HG02759 (cell line): ENCODE results near the gene NPS.

ENCODE experiments used
- ATAC-seq: cut with Tn5 transposase; IDR thresholded peaks from one replicate; pipeline ENCODE4 v1.9.1; 2021; ENCODE audit warnings: mild to moderate bottlenecking, moderate library complexity; ENCODE audit not compliant: unreplicated experiment

The NPS gene, protein sequence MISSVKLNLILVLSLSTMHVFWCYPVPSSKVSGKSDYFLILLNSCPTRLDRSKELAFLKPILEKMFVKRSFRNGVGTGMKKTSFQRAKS

DNA sequence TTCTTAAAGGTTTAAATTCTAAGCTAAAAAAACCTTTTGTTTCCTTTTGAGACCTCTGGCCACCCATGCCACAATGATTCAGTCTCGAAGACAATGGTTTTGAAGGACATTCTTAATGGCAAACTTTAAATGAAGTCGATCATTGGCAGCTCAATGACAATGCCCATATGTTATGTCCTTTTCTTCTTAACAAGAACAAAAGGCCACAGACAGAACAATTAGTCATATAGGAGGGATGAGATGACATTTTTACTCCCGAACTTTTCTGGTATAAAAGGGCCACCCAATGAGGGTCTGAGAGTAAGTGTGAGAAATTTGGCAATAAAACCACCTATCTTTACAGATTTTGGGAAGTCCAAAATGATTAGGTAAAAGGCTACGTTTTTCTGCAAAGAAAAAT, at the start of gene NPS:
Gene NPS (plus strand): TSS at position 301 of the 400 bp plus-strand sequence. CDS start 60 bp downstream, at position 361.
- no peak for ATAC-seq

- ATAC-seq: no peak
Observed at GRCh38 chr10:127500127-127500526, 49.0 kb upstream of the NPS start.

DNA sequence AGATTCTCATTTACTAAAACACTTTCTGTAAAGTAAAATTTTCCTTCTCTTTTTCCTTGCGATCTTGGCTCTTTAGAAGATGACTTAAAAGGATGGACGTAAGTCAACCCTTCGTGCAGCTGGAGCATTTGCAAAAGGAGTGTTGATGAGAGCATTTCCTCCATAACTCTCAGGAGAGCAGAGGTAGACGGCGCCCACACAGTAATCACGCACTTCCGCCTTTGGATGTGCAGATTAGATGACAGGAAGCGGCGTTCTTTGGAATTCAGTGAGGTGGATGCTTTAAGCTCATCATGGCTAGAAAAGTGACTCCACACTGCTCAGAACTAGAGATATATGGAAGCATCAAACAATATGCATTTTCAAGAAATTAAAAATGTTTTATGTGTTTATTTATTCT, 43.0 kb upstream of the NPS start:
- ATAC-seq: no peak

GRCh38 chr10:127522298-127522697, 26.8 kb upstream of the NPS start:
- ATAC-seq: no peak

DNA sequence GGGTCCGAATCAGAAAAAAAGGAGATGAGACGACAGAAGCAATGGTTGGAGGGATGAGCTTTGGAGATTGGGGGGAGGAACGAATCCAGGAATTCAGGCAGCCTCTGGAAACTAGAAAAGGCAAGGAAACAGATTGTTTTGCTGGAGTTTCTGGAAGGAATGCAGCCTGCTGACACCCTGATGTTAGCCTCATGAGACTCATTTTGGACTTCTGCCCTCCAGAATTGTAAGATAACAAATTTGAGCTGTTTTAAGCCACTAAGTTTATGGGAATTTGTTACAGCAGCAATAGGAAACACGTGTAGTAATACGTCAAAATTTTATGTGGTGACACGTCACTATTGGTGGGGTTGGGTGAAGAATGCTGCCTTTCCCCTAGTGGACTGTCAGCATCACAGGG, 25.6 kb upstream of the NPS start:
- no peak for ATAC-seq

DNA sequence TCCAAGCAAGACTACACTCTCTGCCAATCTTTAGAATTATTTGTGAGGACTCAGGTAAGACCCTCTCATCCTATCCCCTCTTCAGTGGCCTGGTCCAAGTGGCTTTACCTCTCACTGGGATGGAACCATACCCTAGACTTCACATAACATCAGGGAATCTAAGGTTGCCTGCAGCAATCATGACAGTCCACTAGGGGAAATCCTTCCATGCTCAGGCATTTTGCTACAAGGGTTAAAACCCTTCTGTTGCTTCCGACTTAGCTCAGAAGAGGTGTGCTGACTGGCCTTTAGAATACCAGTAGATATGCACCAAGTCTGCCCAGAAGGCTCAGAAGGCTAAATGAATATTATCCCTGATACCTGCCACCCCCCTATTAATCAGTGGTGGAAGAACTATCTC, 24.9 kb upstream of the NPS start:
- ATAC-seq: no peak

DNA sequence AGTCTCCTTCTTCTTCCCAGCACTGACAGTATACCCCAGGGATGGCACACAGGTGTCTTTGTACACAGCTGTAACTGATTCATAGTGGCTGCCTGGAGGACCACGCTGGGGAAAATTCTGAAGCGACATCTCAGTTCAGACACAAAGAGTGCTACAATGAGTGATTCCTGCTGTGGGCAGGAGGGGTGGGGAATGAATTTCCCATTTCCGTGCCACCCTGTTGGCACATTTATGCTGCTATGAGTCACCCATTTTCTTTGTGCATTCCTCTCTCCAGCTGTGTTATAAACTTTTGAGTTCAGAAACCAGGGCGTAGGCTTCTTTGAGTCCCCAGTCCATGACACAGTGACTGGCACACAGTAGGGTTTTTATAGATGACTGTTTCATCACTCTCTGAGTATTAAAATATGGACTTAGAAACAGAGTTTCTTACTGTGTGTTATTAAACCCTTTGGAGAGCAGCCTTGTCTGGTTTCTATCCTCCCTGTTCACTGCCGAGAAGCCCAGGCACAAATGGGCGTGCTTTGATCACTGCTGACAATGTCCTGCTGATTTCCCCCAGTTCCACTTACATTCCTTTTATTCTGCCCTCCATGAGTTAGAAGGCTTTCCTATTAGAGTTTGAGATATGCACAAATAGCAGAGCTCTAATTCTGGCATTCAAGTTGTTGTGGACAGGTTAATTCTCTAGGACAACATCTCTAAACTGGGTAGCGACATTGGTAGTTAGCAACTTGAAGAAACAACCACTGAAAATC, 24.0 kb upstream of the NPS start:
- ATAC-seq: no peak

DNA sequence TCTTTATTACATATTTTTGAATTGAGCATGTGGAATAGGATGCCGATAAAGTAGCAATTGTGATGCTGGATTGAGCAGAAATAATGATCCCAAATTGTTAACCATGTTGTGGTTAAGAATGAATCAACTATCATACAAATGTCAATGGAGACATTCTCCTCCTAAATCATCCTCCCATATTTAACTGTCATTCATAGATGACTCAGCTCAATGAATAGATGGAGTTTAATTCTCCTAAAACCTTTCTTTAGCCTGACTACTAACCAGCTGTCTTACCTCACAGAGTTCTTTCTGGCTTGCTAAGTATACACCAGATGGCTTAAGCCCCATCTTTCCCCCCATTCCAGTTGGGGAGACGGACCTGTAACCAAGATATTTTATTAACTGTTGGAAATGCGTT, 23.4 kb upstream of the NPS start:
- no peak for ATAC-seq

- ATAC-seq: no peak
Observed at GRCh38 chr10:127526161-127526560, 22.9 kb upstream of the NPS start.

GRCh38 chr10:127527320-127527719, 21.8 kb upstream of the NPS start:
- ATAC-seq: no peak

DNA sequence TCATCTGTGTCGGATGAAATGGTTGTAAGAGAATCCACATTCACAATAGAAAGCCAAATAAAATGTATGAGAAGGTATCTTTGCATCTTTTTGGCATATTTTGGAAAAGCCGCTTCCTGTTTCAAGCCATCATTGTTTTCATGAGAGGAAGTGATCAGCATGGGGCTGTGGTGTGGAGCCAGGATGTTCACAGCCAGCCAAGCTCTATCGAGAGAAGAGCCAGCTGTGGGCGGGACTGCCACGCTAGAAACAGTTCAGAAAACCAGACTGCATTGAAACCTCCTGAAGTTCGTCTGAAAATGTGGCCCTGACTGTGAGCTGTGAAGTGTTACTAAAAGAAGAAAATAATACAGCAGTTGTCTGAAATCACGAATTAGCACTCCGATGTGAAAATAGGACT, 21.2 kb upstream of the NPS start:
- ATAC-seq: no peak

GRCh38 chr10:127532193-127532592, 16.9 kb upstream of the NPS start:
- ATAC-seq: no peak

DNA sequence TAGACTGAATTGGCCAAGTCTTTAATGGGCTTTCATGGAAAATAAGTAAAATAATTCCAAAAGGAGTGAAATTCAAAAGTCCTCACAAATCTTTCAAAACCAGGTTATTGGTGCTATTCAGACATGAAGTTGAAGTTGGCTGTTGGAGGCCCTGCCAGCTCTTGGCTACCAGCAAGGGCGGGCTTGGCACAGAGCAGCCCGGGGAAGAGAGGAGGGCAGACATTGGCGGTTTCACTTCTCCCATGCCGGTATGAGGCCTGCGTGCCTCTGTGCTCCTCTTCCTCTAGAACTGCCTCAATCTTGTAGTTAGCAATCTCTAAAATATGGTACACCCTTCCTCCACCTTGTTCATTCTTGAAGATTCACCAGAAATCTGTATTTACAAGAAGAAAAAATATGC, 16.4 kb upstream of the NPS start:
- ATAC-seq: no peak

DNA sequence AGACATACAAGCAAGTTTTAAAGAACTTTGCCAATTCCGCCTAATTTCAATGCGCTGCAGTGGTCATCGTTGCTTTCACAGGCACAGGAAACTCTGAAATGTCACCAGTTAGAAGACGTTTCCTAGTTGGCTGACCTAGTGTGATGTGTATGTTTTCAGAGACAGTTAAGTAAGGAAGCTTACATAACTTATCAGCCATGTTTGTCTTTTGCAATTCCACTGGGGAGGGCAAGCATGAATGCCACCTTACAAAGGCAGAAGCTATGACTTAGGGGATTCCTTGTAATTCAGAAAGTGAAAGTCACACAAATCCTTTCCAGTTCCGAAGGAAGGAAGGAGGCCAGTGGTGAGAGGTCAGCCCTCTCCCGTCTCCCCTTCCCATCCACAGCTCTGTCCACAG, 15.0 kb upstream of the NPS start:
- ATAC-seq: no peak

DNA sequence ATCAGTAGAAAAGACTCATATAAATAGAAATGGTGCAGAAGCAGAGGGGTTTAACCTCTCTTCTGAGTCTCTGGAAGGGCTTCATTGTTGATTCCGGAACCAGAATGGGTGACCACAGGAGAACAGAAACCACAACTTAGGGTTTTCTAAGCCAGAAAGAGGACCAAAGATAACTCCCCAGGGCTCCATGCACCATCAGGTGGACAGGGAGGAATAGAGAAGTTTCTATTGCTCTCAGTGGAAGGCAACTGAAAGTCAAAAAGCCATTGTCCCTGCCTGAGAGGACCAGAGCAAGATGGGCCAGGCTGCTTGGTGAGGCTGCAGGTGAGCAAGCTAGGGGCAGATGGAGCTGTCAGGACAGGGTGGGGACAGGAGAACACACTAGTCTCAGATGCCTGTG, 14.6 kb upstream of the NPS start:
- ATAC-seq: no peak

DNA sequence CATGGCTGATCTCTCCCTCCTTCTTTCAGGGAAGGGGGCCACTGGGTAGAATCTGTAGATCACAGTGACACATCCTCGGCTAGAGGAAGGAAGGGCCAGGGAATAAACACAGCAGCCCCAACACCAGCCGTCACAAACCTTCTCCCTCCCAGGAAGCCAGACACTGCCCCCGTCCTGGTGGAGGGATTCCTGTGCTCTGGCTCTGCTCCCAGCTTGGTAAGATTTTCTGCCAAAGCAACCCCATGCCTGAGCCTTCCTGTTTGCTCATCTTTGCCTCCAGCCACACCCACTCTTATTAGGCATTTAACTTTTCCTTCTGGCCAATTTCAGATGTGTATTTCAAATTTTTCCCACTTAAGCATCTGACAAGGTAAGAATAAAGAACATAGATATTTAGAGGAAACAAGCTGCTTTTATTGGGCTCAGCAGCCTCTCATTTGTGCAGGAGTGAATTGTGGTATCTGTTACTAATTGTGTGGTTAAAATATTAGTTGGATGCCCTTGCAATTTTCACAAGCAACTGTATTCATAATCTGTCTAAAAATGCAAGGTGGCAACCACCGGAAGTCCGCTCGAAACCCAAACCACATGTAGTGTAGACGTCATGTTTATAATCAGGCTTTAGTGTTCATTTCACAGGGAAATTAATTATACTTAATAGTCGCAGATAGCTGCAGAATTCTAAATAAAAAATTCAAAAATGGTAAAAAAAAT, 13.2 kb upstream of the NPS start:
- no peak for ATAC-seq

- ATAC-seq: no peak
Observed at GRCh38 chr10:127536972-127537760, 11.9 kb upstream of the NPS start.

GRCh38 chr10:127537924-127538323, 11.2 kb upstream of the NPS start:
- ATAC-seq: no peak

DNA sequence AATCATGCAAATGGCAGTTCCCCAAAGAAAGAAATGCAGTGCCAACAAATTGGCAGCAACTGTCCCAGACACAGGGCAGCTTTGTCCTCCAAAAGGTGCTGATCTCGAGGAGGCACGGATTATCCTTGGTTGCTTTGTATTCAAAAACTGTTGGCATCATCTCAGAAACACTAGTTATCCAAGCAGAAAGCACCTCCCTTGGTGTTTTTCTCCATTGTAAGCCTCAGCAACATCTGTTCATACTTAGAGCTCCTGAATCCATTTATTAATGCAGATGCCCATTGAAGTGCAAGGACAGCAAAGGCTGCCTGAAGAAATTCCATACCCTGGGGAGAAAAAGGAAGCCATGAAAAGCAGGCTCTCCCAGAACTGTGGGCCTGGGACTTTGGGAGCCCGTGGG, 1.1 kb upstream of the NPS start:
- no peak for ATAC-seq

DNA sequence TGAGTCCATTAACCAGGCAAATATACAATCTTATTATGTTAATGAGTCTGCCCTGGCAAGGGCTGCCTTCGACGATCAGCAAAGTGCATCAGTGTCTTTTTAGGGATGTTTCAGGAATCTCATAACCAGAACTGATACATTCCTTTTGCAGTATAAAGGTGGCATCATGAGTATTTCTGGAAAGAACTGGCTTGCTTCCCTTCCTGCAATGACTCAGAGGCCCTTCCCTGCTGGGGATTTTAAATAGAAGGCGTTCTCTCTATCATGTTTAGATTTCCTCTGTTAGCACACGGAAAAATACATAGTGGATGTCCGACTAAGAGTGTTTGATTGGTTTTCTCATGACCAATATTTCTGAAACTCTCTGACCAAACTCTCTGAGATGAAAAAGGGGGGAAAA, 1.8 kb downstream of the NPS start:
- no peak for ATAC-seq

- ATAC-seq: no peak
Observed at GRCh38 chr10:127552446-127552845, 3.3 kb downstream of the NPS start.

DNA sequence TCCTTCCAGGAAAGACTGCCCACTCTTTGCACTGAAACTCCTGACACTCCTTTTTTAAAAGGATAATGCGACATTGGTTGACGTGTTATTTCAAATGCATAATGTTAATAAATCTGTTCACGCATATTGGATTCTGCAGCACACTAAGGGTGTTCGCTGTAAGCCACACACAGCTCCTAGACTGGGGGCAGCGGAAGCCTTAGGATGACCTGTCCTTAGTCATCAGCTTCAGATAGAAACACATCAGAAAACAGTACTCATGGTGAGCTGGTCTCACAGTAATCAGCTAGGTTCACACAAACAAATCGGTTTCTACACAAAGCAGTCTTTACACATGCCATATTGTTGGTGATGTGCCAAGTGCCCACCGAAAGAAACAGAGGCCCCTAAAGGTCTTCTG, 4.3 kb downstream of the NPS start:
- no peak for ATAC-seq
